PC-3 (cell line): ENCODE data around the gene ASB10. TPM values are rescaled to one million over a fixed set of nuclear protein-coding genes. Genes with fewer than 3 reads are reported as not detected.

Experiments used
- ATAC-seq: fragments of 200-7000 bp; cut with Tn5 transposase; 2 replicates; pipeline ENCODE4 v1.9.1; 2020; ENCODE audit warnings: mild to moderate bottlenecking, moderate library complexity
- BruUV-seq: library from RNA; stranded (reverse); fragments of 400-500 nt; replicated peaks from 2 replicates; lab custom pipeline; 2021; lab: Mats Ljungman, UMichigan
- CTCF ChIA-PET: fragments of 300-600 bp; sonication (Branson Sonifier 250); formaldehyde crosslinking; loops from one replicate; lab custom pipeline; 2022; ENCODE audit warnings: antibody characterized with exemption; lab: Charles Lee
- POLR2A ChIA-PET: fragments of 300-600 bp; sonication (Branson Sonifier 250); formaldehyde crosslinking; loops from one replicate; lab custom pipeline; 2022; ENCODE audit warnings: antibody characterized with exemption; ENCODE audit not compliant: unreplicated experiment; lab: Charles Lee
- DNase-seq: peaks from one replicate; pipeline ENCODE4 v3.0.0-alpha.2; 2015
- H2AFZ ChIP-seq: fragments of 300-600 bp; sonication (generic); 2 replicates; pipeline ENCODE4 v1.6.0; 2016; ENCODE audit warnings: antibody characterized with exemption, low read length
- H3F3A ChIP-seq: fragments of 300-600 bp; sonication (generic); one replicate; pipeline ENCODE4 v1.6.0; 2017; ENCODE audit warnings: antibody characterized with exemption, low read length, control low read depth, mild to moderate bottlenecking; ENCODE audit not compliant: unreplicated experiment
- H3K27ac ChIP-seq: fragments of 300-600 bp; sonication (generic); 2 replicates; pipeline ENCODE4 v1.5.1; 2016; ENCODE audit warnings: mild to moderate bottlenecking, low read length
- H3K27me3 ChIP-seq: fragments of 300-600 bp; sonication (generic); 2 replicates; pipeline ENCODE4 v1.6.1; 2016; ENCODE audit warnings: low read length, mixed read lengths
- H3K36me3 ChIP-seq: fragments of 300-600 bp; sonication (generic); 2 replicates; pipeline ENCODE4 v1.6.1; 2016; ENCODE audit warnings: low read depth, mixed run types, low read length, mixed read lengths
- H3K4me1 ChIP-seq: fragments of 300-600 bp; sonication (generic); 2 replicates; pipeline ENCODE4 v1.5.1; 2016; ENCODE audit warnings: low read length; ENCODE audit not compliant: insufficient read depth
- H3K4me2 ChIP-seq: fragments of 300-600 bp; sonication (generic); 2 replicates; pipeline ENCODE4 v1.6.0; 2016; ENCODE audit warnings: low read length
- H3K4me3 ChIP-seq: fragments of 300-600 bp; sonication (generic); 2 replicates; pipeline ENCODE4 v1.5.1; 2016; ENCODE audit warnings: mild to moderate bottlenecking, low read length, mixed read lengths
- H3K79me2 ChIP-seq: fragments of 300-600 bp; sonication (generic); 2 replicates; pipeline ENCODE4 v1.6.1; 2017; ENCODE audit warnings: low read length, mixed read lengths
- H3K9ac ChIP-seq: fragments of 300-600 bp; sonication (generic); 2 replicates; pipeline ENCODE4 v1.6.0; 2016; ENCODE audit warnings: mild to moderate bottlenecking, low read length
- H3K9me2 ChIP-seq: fragments of 300-600 bp; sonication (generic); replicated peaks from 2 replicates; pipeline ENCODE4 v1.6.1; 2016; ENCODE audit warnings: mixed run types, low read length, mixed read lengths
- H3K9me3 ChIP-seq: fragments of 300-600 bp; sonication (generic); 2 replicates; pipeline ENCODE4 v1.6.1; 2016; ENCODE audit warnings: low read length, mixed read lengths
- H4K20me1 ChIP-seq: fragments of 300-600 bp; sonication (generic); 2 replicates; pipeline ENCODE4 v1.6.1; 2016; ENCODE audit warnings: low read length, mixed read lengths
- EZH2 ChIP-seq: fragments of 300-600 bp; sonication (generic); IDR thresholded peaks from one replicate; pipeline ENCODE4 v1.6.1; 2017; ENCODE audit warnings: antibody characterized with exemption, mild to moderate bottlenecking, low read length; ENCODE audit not compliant: unreplicated experiment
- EZH2phosphoT487 ChIP-seq: fragments of 300-600 bp; sonication (generic); IDR thresholded peaks from 2 replicates; pipeline ENCODE4 v1.6.1; 2018; ENCODE audit warnings: mild to moderate bottlenecking, antibody characterized with exemption, low read length, borderline replicate concordance
- intact Hi-C: fragments of 100-400 bp; cut with micrococcal nuclease; formaldehyde crosslinking; loops from 2 replicates; pipeline ENCODE4 v1.9.0; 2023
- total RNA-seq: library from RNA; depleted of rRNA; stranded (reverse); fragments of >200 nt; gene quantifications from 2 replicates; pipeline ENCODE4 v1.2.3, GENCODE V29; 2014
- TF ChIP-seq, protein P1 (sequence below): fragments of 300-600 bp; sonication (generic); conservative IDR thresholded peaks from 2 replicates; pipeline ENCODE4 v1.5.1; 2017; ENCODE audit warnings: antibody characterized with exemption, low read depth, mild to moderate bottlenecking, low read length

The ASB10 gene
- total RNA-seq, 1 experiment from 2014 or later: not detected

- H3K4me1 ChIP-seq: peaks cover 13% of the 10 kb centered on the region
- H3K4me2 ChIP-seq: peak overlapping the region; percentile 80
- TF ChIP-seq EZH2: no peak
- TF ChIP-seq EZH2phosphoT487: no peak
- TF ChIP-seq, protein P1, sequence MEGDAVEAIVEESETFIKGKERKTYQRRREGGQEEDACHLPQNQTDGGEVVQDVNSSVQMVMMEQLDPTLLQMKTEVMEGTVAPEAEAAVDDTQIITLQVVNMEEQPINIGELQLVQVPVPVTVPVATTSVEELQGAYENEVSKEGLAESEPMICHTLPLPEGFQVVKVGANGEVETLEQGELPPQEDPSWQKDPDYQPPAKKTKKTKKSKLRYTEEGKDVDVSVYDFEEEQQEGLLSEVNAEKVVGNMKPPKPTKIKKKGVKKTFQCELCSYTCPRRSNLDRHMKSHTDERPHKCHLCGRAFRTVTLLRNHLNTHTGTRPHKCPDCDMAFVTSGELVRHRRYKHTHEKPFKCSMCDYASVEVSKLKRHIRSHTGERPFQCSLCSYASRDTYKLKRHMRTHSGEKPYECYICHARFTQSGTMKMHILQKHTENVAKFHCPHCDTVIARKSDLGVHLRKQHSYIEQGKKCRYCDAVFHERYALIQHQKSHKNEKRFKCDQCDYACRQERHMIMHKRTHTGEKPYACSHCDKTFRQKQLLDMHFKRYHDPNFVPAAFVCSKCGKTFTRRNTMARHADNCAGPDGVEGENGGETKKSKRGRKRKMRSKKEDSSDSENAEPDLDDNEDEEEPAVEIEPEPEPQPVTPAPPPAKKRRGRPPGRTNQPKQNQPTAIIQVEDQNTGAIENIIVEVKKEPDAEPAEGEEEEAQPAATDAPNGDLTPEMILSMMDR: no peak
- H3K9ac ChIP-seq: peak overlapping the region; percentile 13
- H3K27me3 ChIP-seq: peaks cover under 1% of the 10 kb centered on the region
- intact Hi-C loops: no loop called here
- H2AFZ ChIP-seq: peak overlapping the region; percentile 77
- CTCF ChIA-PET: interaction anchor here (1.7 kb wide), 1 partner anchor 34 kb away, joined by 6 read pairs; no protein-coding TSS in a partner anchor
- POLR2A ChIA-PET: interaction anchor here (0.9 kb wide), 1 partner anchor 75 kb away, joined by 4 read pairs; the partner anchor contains the start of gene CHPF2
- DNase-seq: peak; percentile 82
- peak overlapping the region; percentile 69 for H3K27ac ChIP-seq
- no peaks in the 10 kb centered on the region for H4K20me1 ChIP-seq
- peak; percentile 98 for ATAC-seq
- no peaks in the 10 kb centered on the region for H3K9me3 ChIP-seq
- H3K9me2 ChIP-seq: no peaks in the 10 kb centered on the region
- no TSS peak for BruUV-seq
- no peaks in the 10 kb centered on the region for H3K36me3 ChIP-seq
- H3K79me2 ChIP-seq: no peaks in the 10 kb centered on the region
- H3F3A ChIP-seq: no peaks in the 10 kb centered on the region
- H3K4me3 ChIP-seq: peak overlapping the region; percentile 54
Observed at GRCh38 chr7:151157645-151158329, 29.3 kb downstream of the ASB10 start.

- Histone ChIP-seq H3K9me3 (no peaks in the 10 kb centered on the region), H2AFZ (no peak overlapping the region), H3K4me1 (peaks cover 5% of the 10 kb centered on the region), H3K36me3 (no peaks in the 10 kb centered on the region), H3K4me2 (no peak overlapping the region), H3K79me2 (no peaks in the 10 kb centered on the region), H3K27me3 (peaks cover 15% of the 10 kb centered on the region), H3K27ac (no peak overlapping the region), H3K4me3 (no peak overlapping the region), H4K20me1 (no peaks in the 10 kb centered on the region), H3K9ac (no peak overlapping the region), H3F3A (no peaks in the 10 kb centered on the region), H3K9me2 (no peaks in the 10 kb centered on the region)
- intact Hi-C loops: no loop called here
- POLR2A ChIA-PET: no interaction called here
- DNase-seq (no peak), ATAC-seq (no peak)
- BruUV-seq: no TSS peak
- no peak for TF ChIP-seq EZH2
- no peak for TF ChIP-seq EZH2phosphoT487
- TF ChIP-seq, protein P1: 0 out of 2 replicates have a peak, but pooled peaks have one; percentile 21
- CTCF ChIA-PET: interaction anchor here (0.7 kb wide), 1 partner anchor 164 kb away, joined by 5 read pairs; no protein-coding TSS in a partner anchor
Observed at GRCh38 chr7:151152643-151153513, 34.2 kb downstream of the ASB10 start.
